HG03520 (cell line): ENCODE measurements around the gene PRM3.

Experiments used
- ATAC-seq: cut with Tn5 transposase; IDR thresholded peaks from one replicate; pipeline ENCODE4 v1.9.1; 2021; ENCODE audit warnings: mild to moderate bottlenecking, moderate library complexity; ENCODE audit not compliant: unreplicated experiment

PRM3 gene

GRCh38 chr16:11272921-11273720 is at the start of gene PRM3:
Gene PRM3 (minus strand): TSS chr16:11273629. CDS start chr16:11273595, 34 bp downstream.
- ATAC-seq: no peak

GRCh38 chr16:11322823-11323222 is 49.4 kb upstream of the PRM3 start:
- ATAC-seq: no peak

GRCh38 chr16:11321662-11322061 is 48.2 kb upstream of the PRM3 start:
- ATAC-seq: no peak

- ATAC-seq: no peak
Measured at GRCh38 chr16:11320170-11320569, 46.7 kb upstream of the PRM3 start.

GRCh38 chr16:11319529-11320146 is 46.2 kb upstream of the PRM3 start:
- ATAC-seq: no peak

GRCh38 chr16:11318817-11319216 is 45.4 kb upstream of the PRM3 start:
- ATAC-seq: no peak

GRCh38 chr16:11316331-11317015 is 43.0 kb upstream of the PRM3 start:
- no peak for ATAC-seq

GRCh38 chr16:11315510-11315909 is 42.1 kb upstream of the PRM3 start:
- no peak for ATAC-seq

GRCh38 chr16:11314309-11314894 is 41.0 kb upstream of the PRM3 start:
- ATAC-seq: no peak

GRCh38 chr16:11313493-11314308 is 40.3 kb upstream of the PRM3 start:
- ATAC-seq: no peak

- no peak for ATAC-seq
Measured at GRCh38 chr16:11312718-11313492, 39.5 kb upstream of the PRM3 start.

- peak; percentile 30 for ATAC-seq
Measured at GRCh38 chr16:11310997-11311561, 37.6 kb upstream of the PRM3 start.

- ATAC-seq: no peak
Measured at GRCh38 chr16:11310634-11310977, 37.2 kb upstream of the PRM3 start.

- ATAC-seq: peak; percentile 41
Measured at GRCh38 chr16:11309895-11310633, 36.6 kb upstream of the PRM3 start.

- no peak for ATAC-seq
Measured at GRCh38 chr16:11308493-11309283, 35.3 kb upstream of the PRM3 start.

- no peak for ATAC-seq
Measured at GRCh38 chr16:11307639-11308492, 34.4 kb upstream of the PRM3 start.

GRCh38 chr16:11306997-11307638 is 33.7 kb upstream of the PRM3 start:
- ATAC-seq: no peak
